Stomach (tissue), 9 donors: ENCODE results near the gene AQP4. TPM values are rescaled to one million over a fixed set of nuclear protein-coding genes. Genes with fewer than 3 reads are reported as not detected.

Experiments
- DNase-seq, 2 donors: peaks; one replicate each; pipeline versions ENCODE4 v3.0.0 to v3.0.0-alpha.2; 2013 to 2019
- H3K27ac ChIP-seq, 5 donors: fragments of 200-600 bp in 4 of 5; sonication (generic) in 4 of 5; one replicate each; pipeline ENCODE4 v1.5.1; 2013 to 2019; ENCODE audit warnings: mild to moderate bottlenecking in 1 of 5, moderate library complexity in 1 of 5
- H3K27me3 ChIP-seq, 3 donors: fragments of 200-600 bp; sonication (generic); one replicate each; pipeline ENCODE4 v1.5.1; 2017 to 2019; ENCODE audit warnings: mixed run types in 1 of 3
- H3K36me3 ChIP-seq, 4 donors: fragments of 200-600 bp; sonication (generic); 1 replicate in 3 of 4; 2 replicates in 1 of 4; pipeline ENCODE4 v1.5.1; 2016 to 2019
- H3K4me1 ChIP-seq, 4 donors: fragments of 200-600 bp; sonication (generic); one replicate each; pipeline ENCODE4 v1.5.1; 2016 to 2019
- H3K4me3 ChIP-seq, 4 donors: fragments of 200-600 bp; sonication (generic) in 3 of 4; one replicate each; pipeline ENCODE4 v1.5.1; 2016 to 2019; ENCODE audit warnings: mild to moderate bottlenecking in 1 of 4
- H3K9me3 ChIP-seq, 4 donors: fragments of 200-600 bp; sonication (generic); one replicate each; pipeline ENCODE4 v1.5.1; 2016 to 2019
- CTCF ChIP-seq, 7 experiments: fragments of 450-650 bp in 4 of 7; fragments of 200-600 bp in 3 of 7; sonication (generic) in 3 of 7; IDR thresholded peaks; one replicate each; pipeline ENCODE4 v1.5.1; 2016 to 2019; ENCODE audit warnings: antibody characterized with exemption in 7 of 7, control low read depth in 2 of 7, mild to moderate bottlenecking in 1 of 7
- EP300 ChIP-seq: sonication (generic); formaldehyde crosslinking; IDR thresholded peaks from one replicate; pipeline ENCODE4 v1.6.1; 2017; ENCODE audit warnings: antibody characterized with exemption
- POLR2A ChIP-seq, 4 donors: fragments of 450-650 bp; IDR thresholded peaks; one replicate each; pipeline ENCODE4 v1.6.1; 2016; ENCODE audit warnings: antibody characterized with exemption in 4 of 4, control low read depth in 2 of 4, mild to moderate bottlenecking in 1 of 4, moderate library complexity in 1 of 4
- POLR2AphosphoS5 ChIP-seq, 3 donors: sonication (generic); formaldehyde crosslinking; IDR thresholded peaks; one replicate each; pipeline ENCODE4 v1.6.1; 2016; ENCODE audit warnings: antibody characterized with exemption in 3 of 3
- WGBS, 5 donors: extraction: QIAGEN DNeasy Blood & Tissue Kit in 3 of 5; methylation state at CpG; one replicate each; pipeline versions ENCODE4 v1.1.5 to v1.1.7; 2013 to 2018; 5-methylcytosine and 5-hydroxymethylcytosine counted together
- intact Hi-C: fragments of 100-400 bp; cut with DNase I; formaldehyde crosslinking; loops from one replicate; pipeline ENCODE4 v1.15.1; 2023; ENCODE audit warnings: low total_unique reads
- polyA plus RNA-seq, 3 donors: library from polyadenylated mRNA; stranded (reverse); fragments of 200-250 nt; gene quantifications; one replicate each; pipeline ENCODE4 v1.2.3, GENCODE V29; 2013
- total RNA-seq, 5 donors: library from RNA; depleted of rRNA; stranded (reverse); fragments of >200 nt; gene quantifications; one replicate each; pipeline versions ENCODE4 v1.1.0 to v1.2.3, GENCODE V29; 2014 to 2016
- donor health status: healthy with polysubstance abuse.
- donor health status: Bipolar disorder and iron deficiency.
- donor health status: healthy.

Gene AQP4
- total and polyA plus RNA-seq, 8 donors: 0.83 to 115 (median 8.2) TPM; not detected in 1

- WGBS, 5 donors: 2 to 10% (median 3%) methylated on average over 10 to 40 of the region's 40 CpGs
- no peaks in the 10 kb centered on the region for H3K9me3 ChIP-seq
- intact Hi-C loops: no loop called here
- H3K4me3 ChIP-seq: peak overlapping the region; percentile 37 to 44 (median 39)
- peaks cover 7 to 36% (median 13%) of the 10 kb centered on the region in 4 donors for H3K4me1 ChIP-seq
- H3K27me3 ChIP-seq: peaks cover 0 to 22% (median 13%) of the 10 kb centered on the region in 3 donors
- TF ChIP-seq POLR2A (IDR thresholded peaks at IDR 0.05): peak in 1 of 4 donors; percentile 21
- TF ChIP-seq EP300: no peak
- TF ChIP-seq POLR2AphosphoS5 (IDR thresholded peaks at IDR 0.05): peak in 2 of 3 donors; percentile 64 to 75
- H3K27ac ChIP-seq: peak overlapping the region; percentile 59 to 90 (median 73)
- H3K36me3 ChIP-seq: no peaks in the 10 kb centered on the region
- DNase-seq: peak; percentile 85 to 92
Observed at GRCh38 chr18:26863122-26863879, 2.2 kb downstream of the AQP4 start.

GRCh38 chr18:26862084-26862483 lies 3.4 kb downstream of the AQP4 start:
- no peak for TF ChIP-seq POLR2AphosphoS5 (IDR thresholded peaks at IDR 0.05)
- no peak for TF ChIP-seq CTCF (IDR thresholded peaks at IDR 0.05)
- no peak for TF ChIP-seq EP300
- no peak for TF ChIP-seq POLR2A (IDR thresholded peaks at IDR 0.05)
- Histone ChIP-seq H3K27me3 (peaks cover 0 to 22% (median 13%) of the 10 kb centered on the region in 3 donors), H3K27ac (no peak overlapping the region), H3K36me3 (no peaks in the 10 kb centered on the region), H3K9me3 (no peaks in the 10 kb centered on the region), H3K4me3 (no peak overlapping the region), H3K4me1 (peaks cover 7 to 24% (median 13%) of the 10 kb centered on the region in 4 donors)
- no peak for DNase-seq
- intact Hi-C loops: no loop called here
- WGBS, 5 donors: 93 to 96% (median 95%) methylated on average over 3 to 5 of the region's 5 CpGs

GRCh38 chr18:26854292-26854881 lies 11.1 kb downstream of the AQP4 start:
- no peak for TF ChIP-seq EP300
- TF ChIP-seq POLR2AphosphoS5 (IDR thresholded peaks at IDR 0.05): no peak
- no peak for TF ChIP-seq POLR2A (IDR thresholded peaks at IDR 0.05)
- no peak for TF ChIP-seq CTCF (IDR thresholded peaks at IDR 0.05)
- Histone ChIP-seq H3K9me3 (no peaks in the 10 kb centered on the region), H3K27ac (no peak overlapping the region), H3K27me3 (no peaks in the 10 kb centered on the region), H3K4me1 (no peaks in the 10 kb centered on the region), H3K4me3 (no peak overlapping the region), H3K36me3 (no peaks in the 10 kb centered on the region)
- intact Hi-C loops: no loop called here
- 63 to 70% (median 67%) methylated on average over 10 of the region's 10 CpGs for WGBS, 5 donors
- no peak for DNase-seq

GRCh38 chr18:26853401-26853800 lies 12.1 kb downstream of the AQP4 start:
- no peak overlapping the region for H3K4me3 ChIP-seq
- no peaks in the 10 kb centered on the region for H3K36me3 ChIP-seq
- no peaks in the 10 kb centered on the region for H3K9me3 ChIP-seq
- TF ChIP-seq POLR2AphosphoS5 (IDR thresholded peaks at IDR 0.05): no peak
- H3K27me3 ChIP-seq: no peaks in the 10 kb centered on the region
- intact Hi-C loops: no loop called here
- DNase-seq: no peak
- H3K27ac ChIP-seq: no peak overlapping the region
- WGBS, 5 donors: 93 to 100% (median 96%) methylated on average over 2 of the region's 2 CpGs
- H3K4me1 ChIP-seq: no peaks in the 10 kb centered on the region

GRCh38 chr18:26843760-26844159 lies 21.7 kb downstream of the AQP4 start:
- H3K4me1 ChIP-seq: no peaks in the 10 kb centered on the region
- intact Hi-C loops: no loop called here
- TF ChIP-seq EP300 (no peak), POLR2AphosphoS5 (IDR thresholded peaks at IDR 0.05) (no peak), POLR2A (IDR thresholded peaks at IDR 0.05) (no peak)
- no peak overlapping the region for H3K4me3 ChIP-seq
- no peaks in the 10 kb centered on the region for H3K36me3 ChIP-seq
- no peak for DNase-seq
- no peak overlapping the region for H3K27ac ChIP-seq
- 88 to 100% (median 93%) methylated on average over 1 of the region's 1 CpG for WGBS, 5 donors
- peaks cover 0 to 8% (median 2%) of the 10 kb centered on the region in 4 donors for H3K9me3 ChIP-seq
- H3K27me3 ChIP-seq: no peaks in the 10 kb centered on the region
